HG02623 (cell line): ENCODE results near the gene RAB3GAP2.
"Not testable (repeated sequence)": the region's sequence is repeated elsewhere in the genome, so short reads cannot be mapped to it uniquely, and the experiment has no call there.

Source experiments
- ATAC-seq: cut with Tn5 transposase; IDR thresholded peaks from one replicate; pipeline ENCODE4 v1.9.1; 2021; ENCODE audit warnings: moderate library complexity; ENCODE audit not compliant: unreplicated experiment

The RAB3GAP2 gene

GRCh38 chr1:220157738-220158137 lies 114.5 kb downstream of the RAB3GAP2 start:
- no peak for ATAC-seq

DNA sequence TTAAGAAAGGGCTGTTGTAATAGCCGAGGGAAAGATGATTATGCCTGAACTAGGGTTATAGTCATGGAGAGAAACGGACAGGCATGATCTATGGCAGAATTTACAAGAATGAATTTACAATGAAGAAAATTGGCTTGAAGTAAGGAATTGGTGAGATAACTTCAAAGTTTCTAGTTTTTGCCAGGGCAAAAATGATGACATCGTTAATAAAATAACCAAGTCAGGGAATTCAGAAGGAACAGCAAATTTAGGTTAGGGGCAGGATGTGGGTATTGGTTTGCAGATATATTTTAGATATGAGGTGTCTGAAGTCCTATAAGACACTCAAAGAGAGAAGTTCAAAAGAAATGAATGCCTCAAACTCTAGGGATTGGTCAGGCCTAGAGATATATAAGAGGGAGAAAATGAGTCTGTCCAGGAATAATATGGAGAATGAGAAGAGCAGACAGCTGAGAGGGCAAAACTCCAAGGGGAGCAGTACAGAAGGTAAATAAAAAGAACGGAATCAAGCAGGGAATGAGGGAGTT lies 115.6 kb downstream of the RAB3GAP2 start:
- no peak for ATAC-seq

- no peak for ATAC-seq
Observed at GRCh38 chr1:220153147-220153546, 119.1 kb downstream of the RAB3GAP2 start.

DNA sequence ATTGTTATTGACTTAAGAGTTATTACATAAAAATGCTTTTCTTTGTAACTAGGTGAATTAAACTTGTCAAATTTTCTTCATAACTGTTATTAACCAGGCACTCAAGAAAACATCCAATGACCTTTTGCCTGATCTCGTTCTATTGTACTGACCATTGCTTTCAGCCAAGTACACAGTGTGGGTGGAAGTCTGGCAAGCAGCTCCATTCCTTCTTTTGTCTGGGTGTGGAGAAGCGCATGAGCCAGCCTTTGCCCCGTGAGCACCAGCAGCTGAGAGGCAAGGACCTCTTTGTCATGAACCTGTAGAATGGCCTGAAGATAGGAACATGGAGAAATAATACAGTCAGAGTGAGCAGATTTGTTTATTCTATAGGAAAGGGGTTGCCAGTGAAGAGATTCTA lies 120.8 kb downstream of the RAB3GAP2 start:
- ATAC-seq: no peak

DNA sequence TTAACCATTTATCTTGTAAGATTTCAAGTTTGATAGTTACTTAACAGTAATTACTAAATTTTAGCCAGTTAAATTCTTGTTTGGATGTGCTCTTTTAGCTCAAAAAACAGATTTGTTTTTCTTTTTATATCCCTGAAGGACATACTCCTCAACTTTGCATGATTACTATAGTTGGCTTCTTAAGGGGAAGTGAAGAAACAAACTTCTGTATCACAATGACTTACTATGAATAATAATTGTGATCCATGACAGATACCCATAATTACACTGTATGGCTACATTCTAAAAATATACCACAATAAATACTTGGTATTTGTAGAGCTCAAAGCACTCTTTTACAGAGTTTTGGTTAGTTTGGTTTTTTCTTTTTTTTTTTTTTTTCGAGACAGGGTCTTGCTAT lies 122.5 kb downstream of the RAB3GAP2 start:
- ATAC-seq: peak; percentile 66

- ATAC-seq: no peak
Observed at GRCh38 chr1:220144051-220144450, 128.2 kb downstream of the RAB3GAP2 start.

GRCh38 chr1:220139966-220140365 lies 132.3 kb downstream of the RAB3GAP2 start:
- ATAC-seq: no peak

DNA sequence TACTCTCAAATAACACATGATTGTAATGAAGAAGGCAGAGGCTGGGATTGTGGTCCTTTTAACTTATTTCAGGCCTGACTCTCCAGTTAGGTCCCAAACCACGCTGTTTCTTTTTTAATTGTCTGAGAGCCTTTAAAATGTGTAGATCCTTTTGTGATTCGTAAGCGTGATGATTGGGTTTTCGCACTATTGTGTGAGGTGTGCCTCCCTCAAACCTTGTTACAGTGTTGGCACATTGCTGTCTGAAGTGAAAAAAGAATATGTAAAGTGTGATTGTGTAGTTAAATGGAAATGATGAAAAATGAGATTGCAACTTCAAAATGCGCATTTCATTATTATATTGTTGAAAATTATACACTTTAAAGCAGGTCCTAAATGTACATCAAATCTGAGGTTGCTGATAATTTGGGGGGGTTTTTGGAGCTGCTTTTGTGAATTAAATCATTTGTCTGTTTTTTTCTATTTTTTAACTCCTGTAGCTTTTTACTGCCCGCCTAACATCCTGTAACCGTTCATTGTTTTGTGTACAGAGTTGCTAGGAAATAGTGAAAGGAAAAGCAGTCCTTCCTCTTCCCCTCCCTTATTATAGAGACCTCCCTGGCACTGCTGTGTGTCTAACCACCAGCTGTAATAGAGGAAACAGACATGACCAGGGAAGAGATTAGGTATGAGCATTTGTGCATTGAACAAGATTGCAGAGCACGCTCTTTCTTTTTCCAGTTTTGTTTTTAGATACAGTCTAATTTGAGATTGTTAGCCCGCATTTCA lies 135.1 kb downstream of the RAB3GAP2 start:
- no peak for ATAC-seq

GRCh38 chr1:220135755-220136154 lies 136.5 kb downstream of the RAB3GAP2 start:
- no peak for ATAC-seq

DNA sequence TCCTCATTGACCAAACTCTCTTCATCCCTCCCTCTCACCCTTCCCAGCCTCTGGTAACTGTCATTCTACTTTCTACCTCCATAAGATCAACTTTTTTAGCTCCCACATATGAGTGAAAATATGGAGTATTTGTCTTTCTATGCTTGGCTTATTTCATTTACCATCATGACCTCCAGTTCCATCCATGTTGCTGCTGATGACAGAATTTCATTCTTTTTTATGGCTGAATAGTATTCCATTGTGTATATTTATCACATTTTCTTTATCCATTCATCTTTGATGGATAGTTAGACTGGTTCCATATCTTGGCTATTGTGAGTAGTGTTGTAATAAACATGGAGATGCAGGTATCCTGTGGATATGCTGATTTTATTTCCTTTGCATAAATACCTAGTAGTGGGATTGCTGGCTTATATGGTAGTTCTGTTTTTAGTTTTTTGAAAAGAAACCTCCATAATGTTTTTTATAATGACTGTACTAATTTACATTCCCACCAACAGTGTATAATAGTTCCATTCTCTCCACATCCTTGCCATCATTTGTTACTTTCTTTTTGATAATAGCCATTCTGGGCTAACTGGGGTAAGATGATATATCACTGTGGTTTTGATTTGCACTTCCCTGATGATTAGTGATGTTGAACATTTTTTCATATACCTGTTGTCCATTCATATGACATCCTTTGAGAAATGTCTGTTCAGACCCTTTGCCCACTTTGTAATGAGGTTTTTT lies 142.6 kb downstream of the RAB3GAP2 start:
- ATAC-seq: no peak

GRCh38 chr1:220127076-220127475 lies 145.2 kb downstream of the RAB3GAP2 start:
- ATAC-seq: no peak

DNA sequence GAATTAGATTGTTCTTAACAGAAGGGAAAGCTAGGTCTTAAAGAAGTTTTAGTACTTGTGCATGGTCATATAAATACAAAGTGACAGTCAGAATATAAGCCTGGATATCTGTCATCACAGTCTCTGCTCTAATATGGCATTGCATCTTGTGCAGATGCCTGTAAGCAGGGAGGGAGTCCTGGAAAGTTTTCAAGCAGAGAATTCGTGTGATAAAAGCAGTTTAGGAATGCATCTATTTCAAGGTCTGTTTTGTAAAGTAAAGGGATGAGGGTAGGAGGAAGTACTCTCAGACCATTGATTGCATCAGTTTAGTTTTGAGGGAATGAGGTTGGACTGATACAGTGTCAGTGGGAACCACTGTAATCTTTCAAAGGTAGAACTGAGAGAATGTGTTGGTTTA lies 147.7 kb downstream of the RAB3GAP2 start:
- no peak for ATAC-seq

- ATAC-seq: no peak
Observed at GRCh38 chr1:220123889-220124288, 148.4 kb downstream of the RAB3GAP2 start.

DNA sequence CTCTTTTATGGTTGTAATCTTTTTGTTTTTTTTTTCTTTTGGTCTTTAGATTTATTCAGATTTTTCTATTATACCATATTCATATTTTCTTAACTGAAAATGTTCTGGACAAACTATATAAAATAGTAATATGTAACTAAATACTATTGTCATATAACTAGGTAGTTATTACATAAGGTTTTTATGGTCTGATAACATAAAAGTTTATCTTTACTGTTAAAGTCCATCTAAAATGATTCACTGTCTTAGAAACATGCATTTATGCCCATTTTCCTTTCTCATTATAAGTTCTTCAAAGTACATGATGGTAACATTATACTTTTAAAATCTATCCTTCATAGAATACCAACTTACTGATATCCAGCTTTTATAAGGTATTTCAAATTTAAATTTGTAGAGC lies 149.2 kb downstream of the RAB3GAP2 start:
- no peak for ATAC-seq

DNA sequence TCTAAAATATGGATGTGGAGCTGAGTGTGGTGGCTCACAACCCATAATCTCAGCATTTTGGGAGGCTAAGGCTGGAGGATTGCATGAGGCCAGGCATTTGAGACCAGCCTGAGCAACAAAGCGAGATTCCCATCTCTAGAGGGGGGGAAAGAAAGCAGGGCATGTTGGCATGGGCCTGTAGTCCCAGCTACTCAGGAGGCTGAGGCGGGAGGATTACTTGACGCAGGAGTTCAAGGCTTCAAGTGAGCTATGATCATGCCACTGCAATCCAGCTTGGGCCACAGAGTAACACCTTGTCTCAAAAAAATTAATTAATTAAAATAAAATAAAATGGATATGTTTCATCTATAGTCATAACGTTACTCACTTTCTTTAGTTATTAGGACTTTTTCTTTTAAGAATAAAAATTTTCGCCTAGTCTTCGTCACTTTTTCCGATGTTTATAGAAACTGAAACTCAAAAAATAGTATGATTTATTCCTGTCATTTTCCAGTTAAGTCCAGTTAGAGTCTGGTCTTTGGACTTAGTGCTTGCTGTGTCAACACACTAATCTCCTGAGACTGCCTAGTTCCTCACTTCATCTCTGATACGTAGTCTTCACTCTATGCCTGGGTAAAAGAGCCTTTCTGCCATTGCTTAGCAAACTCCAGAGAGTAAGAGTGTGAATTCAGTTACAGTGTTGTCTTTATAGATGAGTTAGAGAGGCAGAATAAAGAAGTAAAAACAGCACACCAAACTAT lies 150.3 kb downstream of the RAB3GAP2 start:
- no peak for ATAC-seq

DNA sequence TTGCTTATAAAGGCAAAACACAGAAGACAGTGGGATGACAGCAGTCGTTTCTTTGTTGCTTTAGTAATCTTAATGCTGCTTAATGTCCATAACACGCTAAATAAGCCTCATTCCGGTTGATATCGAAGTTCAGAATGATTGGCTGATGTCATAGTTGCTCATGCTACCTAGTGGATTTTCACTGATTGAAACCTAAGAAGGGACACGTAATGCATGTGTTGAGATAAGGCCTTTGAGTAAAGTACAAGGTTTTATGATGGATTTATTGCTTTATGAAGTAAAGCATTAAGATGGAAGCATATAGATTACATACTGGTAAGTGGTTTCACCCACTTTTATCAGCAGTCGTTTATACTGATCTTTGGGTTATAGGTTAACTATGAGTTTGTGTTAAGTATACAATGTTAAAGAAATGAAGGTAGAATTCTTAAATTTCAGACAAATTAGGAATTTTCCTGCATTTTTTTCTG lies 153.2 kb downstream of the RAB3GAP2 start:
- ATAC-seq: no peak

GRCh38 chr1:220113136-220113695 lies 159.0 kb downstream of the RAB3GAP2 start:
- peak; percentile 50 for ATAC-seq

- not testable (repeated sequence) for ATAC-seq
Observed at GRCh38 chr1:220112600-220112999, 159.7 kb downstream of the RAB3GAP2 start.

GRCh38 chr1:220110473-220110872 lies 161.8 kb downstream of the RAB3GAP2 start:
- ATAC-seq: not testable (repeated sequence)

DNA sequence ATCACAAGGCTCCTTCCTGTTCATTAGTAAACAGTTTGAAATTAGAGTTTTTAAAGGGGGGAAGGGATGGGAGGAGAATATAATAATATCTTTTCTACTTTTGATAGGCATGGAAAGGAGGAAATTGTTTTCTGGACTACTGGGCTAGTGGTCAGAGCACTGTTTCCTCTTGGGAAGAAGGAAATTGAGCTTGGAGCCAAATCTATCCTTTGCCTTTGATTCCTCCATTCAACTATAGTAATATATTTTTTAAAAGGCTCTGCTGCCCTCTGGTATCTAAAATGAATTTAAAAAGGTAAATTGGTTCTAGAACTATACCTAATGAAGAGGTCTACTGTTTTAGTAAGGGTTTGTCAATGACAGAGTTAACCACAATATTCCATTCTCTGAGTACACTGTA lies 172.4 kb downstream of the RAB3GAP2 start:
- ATAC-seq: no peak
